ENCODE measurements around the gene TPCN1.

Gene TPCN1

GRCh38 chr12:113262710-113263109, 41.4 kb downstream of the TPCN1 start:
- TF ChIP-seq CTCF (conservative IDR thresholded peaks at IDR 0.05; ENCODE audit: low read length): no peak
- no peak overlapping the region for H3K4me3 ChIP-seq (ENCODE audit: low read length)
- peak; percentile 55 for DNase-seq (ENCODE audit: low read depth)

GRCh38 chr12:113263431-113263963, 42.2 kb downstream of the TPCN1 start:
- DNase-seq (ENCODE audit: low read depth): no peak
- H3K4me3 ChIP-seq (ENCODE audit: low read length): no peak overlapping the region
- no peak for TF ChIP-seq CTCF (conservative IDR thresholded peaks at IDR 0.05; ENCODE audit: low read length)

- H3K4me3 ChIP-seq (ENCODE audit: low read length): no peak overlapping the region
- TF ChIP-seq CTCF (conservative IDR thresholded peaks at IDR 0.05; ENCODE audit: low read length): no peak
- no peak for DNase-seq (ENCODE audit: low read depth)
Observed at GRCh38 chr12:113266106-113266895, 45.0 kb downstream of the TPCN1 start.

GRCh38 chr12:113267621-113268020, 46.4 kb downstream of the TPCN1 start:
- TF ChIP-seq CTCF (conservative IDR thresholded peaks at IDR 0.05; ENCODE audit: low read length): no peak
- DNase-seq (ENCODE audit: low read depth): no peak
- H3K4me3 ChIP-seq (ENCODE audit: low read length): no peak overlapping the region

GRCh38 chr12:113268136-113268535, 46.9 kb downstream of the TPCN1 start:
- no peak for DNase-seq (ENCODE audit: low read depth)
- TF ChIP-seq CTCF (conservative IDR thresholded peaks at IDR 0.05; ENCODE audit: low read length): no peak
- no peak overlapping the region for H3K4me3 ChIP-seq (ENCODE audit: low read length)

GRCh38 chr12:113268621-113269020, 47.4 kb downstream of the TPCN1 start:
- no peak for TF ChIP-seq CTCF (conservative IDR thresholded peaks at IDR 0.05; ENCODE audit: low read length)
- DNase-seq (ENCODE audit: low read depth): no peak

More at GRCh38 chr12:113268621-113269020, 47.4 kb downstream of the TPCN1 start:
- H3K4me3 ChIP-seq (ENCODE audit: low read length): no peak overlapping the region
